Measurements from ENCODE around the gene APBA3. TPM values are rescaled to one million over a fixed set of nuclear protein-coding genes. Genes with fewer than 3 reads are reported as not detected.

Gene APBA3
- total RNA-seq, 1 donor from 2014 or later: 51.2 TPM

DNA sequence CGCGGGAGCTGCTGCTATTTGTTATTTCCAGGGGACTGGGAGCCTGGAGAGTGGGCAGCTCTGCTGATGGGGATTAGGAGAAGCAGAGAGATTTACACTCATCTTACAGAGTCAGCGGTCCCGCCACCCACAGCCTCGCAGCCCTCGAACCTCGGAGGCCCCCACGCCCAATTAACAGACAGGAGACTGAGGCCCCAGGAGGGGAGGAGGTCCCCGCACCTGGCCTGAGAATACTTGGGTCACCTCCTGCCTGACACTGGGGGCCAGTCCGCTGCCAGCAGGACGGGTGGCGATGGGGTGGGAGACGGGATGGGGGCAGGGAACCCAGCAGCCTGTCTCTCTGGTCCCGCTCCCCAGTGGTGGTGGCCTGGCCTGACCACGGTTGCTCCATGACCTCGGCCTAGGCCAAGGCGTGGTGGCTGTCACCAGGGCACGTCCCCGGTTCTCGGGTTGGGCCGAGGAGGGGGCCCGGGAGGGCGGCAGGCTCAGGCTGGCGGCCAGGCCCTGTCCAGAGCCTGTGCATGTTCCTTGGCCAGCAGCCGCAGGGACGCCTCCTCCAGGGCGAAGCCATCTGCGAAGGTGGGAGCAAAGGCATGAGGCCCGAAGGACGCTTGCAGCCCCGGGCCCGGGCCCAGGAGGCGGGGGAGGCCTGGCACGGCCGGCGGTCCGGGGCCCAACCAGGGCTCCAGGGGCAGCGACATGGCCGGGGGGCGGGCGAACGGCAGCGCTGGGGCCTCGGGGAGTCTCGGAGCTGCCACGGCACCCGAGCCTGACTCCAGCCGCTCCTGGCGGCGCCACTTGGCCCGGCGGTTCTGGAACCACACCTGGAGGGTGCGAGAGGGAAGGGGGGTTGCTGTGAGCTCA, 8.9 kb upstream of the APBA3 start:
- Mint-ChIP-seq H3K36me3 (ENCODE audit: low read depth) (peaks cover 36% of the 10 kb centered on the region), H3K9me3 (no peaks in the 10 kb centered on the region), H3K27me3 (no peaks in the 10 kb centered on the region), H3K4me1 (peaks cover 5% of the 10 kb centered on the region), H3K4me3 (no peak overlapping the region), H3K27ac (no peak overlapping the region)
- ChIA-PET CTCF (no interaction called here), POLR2A (no interaction called here)
- ATAC-seq (ENCODE audit: low read depth) (no peak), DNase-seq (no peak)
- TF ChIP-seq, protein P1, sequence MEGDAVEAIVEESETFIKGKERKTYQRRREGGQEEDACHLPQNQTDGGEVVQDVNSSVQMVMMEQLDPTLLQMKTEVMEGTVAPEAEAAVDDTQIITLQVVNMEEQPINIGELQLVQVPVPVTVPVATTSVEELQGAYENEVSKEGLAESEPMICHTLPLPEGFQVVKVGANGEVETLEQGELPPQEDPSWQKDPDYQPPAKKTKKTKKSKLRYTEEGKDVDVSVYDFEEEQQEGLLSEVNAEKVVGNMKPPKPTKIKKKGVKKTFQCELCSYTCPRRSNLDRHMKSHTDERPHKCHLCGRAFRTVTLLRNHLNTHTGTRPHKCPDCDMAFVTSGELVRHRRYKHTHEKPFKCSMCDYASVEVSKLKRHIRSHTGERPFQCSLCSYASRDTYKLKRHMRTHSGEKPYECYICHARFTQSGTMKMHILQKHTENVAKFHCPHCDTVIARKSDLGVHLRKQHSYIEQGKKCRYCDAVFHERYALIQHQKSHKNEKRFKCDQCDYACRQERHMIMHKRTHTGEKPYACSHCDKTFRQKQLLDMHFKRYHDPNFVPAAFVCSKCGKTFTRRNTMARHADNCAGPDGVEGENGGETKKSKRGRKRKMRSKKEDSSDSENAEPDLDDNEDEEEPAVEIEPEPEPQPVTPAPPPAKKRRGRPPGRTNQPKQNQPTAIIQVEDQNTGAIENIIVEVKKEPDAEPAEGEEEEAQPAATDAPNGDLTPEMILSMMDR (IDR thresholded peaks at IDR 0.05): no peak
- intact Hi-C loops (cut with micrococcal nuclease): no loop called here

DNA sequence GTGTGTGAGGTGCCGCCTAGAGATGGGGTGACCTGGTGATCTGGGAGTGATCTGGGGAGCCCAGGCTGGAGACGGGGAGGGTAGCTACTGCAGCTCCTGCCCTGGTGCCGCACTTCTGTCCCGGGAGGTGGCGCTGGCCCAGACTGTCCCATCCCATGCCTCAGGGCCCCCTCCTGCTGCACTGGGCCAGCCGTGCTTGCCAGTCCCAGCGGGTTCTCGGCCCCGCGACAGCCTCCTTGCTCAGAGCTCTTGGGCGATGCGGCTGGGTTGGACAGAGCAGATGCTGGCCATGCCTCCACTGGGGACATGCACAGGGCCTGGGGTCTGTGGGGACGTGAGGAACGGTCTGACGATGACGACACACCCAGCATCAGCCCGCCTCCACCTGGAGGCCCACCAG, 8.0 kb upstream of the APBA3 start:
- Mint-ChIP-seq H3K27ac (no peak overlapping the region), H3K27me3 (no peaks in the 10 kb centered on the region), H3K36me3 (ENCODE audit: low read depth) (peaks cover 36% of the 10 kb centered on the region), H3K4me1 (peaks cover 5% of the 10 kb centered on the region), H3K9me3 (no peaks in the 10 kb centered on the region), H3K4me3 (no peak overlapping the region)
- DNase-seq (no peak), ATAC-seq (ENCODE audit: low read depth) (no peak)
- ChIA-PET POLR2A (no interaction called here), CTCF (no interaction called here)
- TF ChIP-seq, protein P1 (IDR thresholded peaks at IDR 0.05): no peak
- intact Hi-C loops (cut with micrococcal nuclease): no loop called here

DNA sequence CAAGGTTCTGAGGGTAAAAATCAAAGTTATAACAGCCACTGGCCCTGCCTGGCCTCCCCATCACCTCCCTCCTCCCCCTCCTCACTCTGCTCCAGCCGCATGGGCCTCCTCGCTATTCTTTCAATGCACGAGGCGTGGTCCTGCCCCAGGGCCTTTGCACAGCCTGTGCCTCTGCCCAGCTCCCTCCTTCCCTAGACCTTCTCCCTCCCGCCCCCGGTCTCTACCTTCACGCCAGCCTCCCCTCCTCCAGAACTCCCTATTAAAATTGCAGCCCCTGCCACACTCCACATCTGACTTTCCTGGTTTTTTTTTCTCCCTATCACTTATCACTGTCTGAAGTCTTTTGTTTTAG, 7.2 kb upstream of the APBA3 start:
- CTCF ChIA-PET: no interaction called here
- H3K27ac Mint-ChIP-seq: no peak overlapping the region
- intact Hi-C loops (cut with micrococcal nuclease): no loop called here

DNA sequence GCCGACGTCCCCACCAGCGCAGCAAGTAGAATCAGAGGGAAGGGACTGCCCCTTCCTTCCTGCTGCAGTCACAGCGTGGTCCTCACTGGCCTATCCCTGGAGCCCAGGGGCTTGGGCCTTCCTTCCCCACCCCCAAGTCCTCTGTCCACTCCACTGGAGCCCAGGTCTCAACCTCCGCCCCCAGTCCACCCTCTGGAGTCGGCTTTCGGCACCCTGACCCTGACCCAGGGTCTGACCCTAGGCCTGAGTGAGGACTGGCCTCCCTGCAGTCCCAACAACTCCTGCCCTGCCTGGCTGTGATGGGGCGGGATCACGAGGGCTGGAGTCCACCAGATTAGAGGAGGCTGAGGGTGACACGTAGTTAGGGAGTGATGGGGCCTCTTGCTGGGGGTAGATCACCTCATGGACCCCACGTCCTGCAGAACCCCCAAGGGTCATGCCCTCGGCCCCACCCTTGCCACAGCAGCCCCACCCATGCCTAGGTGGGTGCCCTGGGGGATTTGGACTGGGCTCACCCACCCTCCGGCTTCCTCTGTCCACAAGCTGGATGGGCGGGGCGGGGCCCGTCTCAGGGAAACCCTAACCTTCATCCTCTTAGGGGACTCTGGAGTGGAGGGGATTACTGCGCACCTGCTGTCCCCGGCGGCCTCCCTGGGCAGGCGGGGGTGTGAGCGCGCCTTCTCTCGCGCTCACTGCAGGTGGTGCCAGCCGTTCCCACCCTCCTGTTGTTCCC, 6.7 kb upstream of the APBA3 start:
- Mint-ChIP-seq H3K27ac (no peak overlapping the region), H3K4me3 (no peak overlapping the region), H3K4me1 (peaks cover 7% of the 10 kb centered on the region), H3K9me3 (no peaks in the 10 kb centered on the region), H3K36me3 (ENCODE audit: low read depth) (peaks cover 36% of the 10 kb centered on the region), H3K27me3 (no peaks in the 10 kb centered on the region)
- TF ChIP-seq, protein P1 (IDR thresholded peaks at IDR 0.05): no peak
- DNase-seq (no peak), ATAC-seq (ENCODE audit: low read depth) (no peak)
- POLR2A ChIA-PET: interaction anchor here (1.0 kb wide), 1 partner anchor 20 kb away, joined by 3 read pairs; no protein-coding TSS in a partner anchor
- intact Hi-C loops (cut with micrococcal nuclease): no loop called here
- CTCF ChIA-PET: no interaction called here

More for the DNA sequence above, 7.2 kb upstream of the APBA3 start:
- POLR2A ChIA-PET: interaction anchor here (1.0 kb wide), 1 partner anchor 19 kb away, joined by 3 read pairs; no protein-coding TSS in a partner anchor
- no peak overlapping the region for H3K4me3 Mint-ChIP-seq
- no peak for ATAC-seq (ENCODE audit: low read depth)
- no peak for DNase-seq
- peaks cover 36% of the 10 kb centered on the region for H3K36me3 Mint-ChIP-seq (ENCODE audit: low read depth)
- H3K27me3 Mint-ChIP-seq: no peaks in the 10 kb centered on the region
- peaks cover 5% of the 10 kb centered on the region for H3K4me1 Mint-ChIP-seq
- H3K9me3 Mint-ChIP-seq: no peaks in the 10 kb centered on the region
- TF ChIP-seq, protein P1 (IDR thresholded peaks at IDR 0.05): no peak

DNA sequence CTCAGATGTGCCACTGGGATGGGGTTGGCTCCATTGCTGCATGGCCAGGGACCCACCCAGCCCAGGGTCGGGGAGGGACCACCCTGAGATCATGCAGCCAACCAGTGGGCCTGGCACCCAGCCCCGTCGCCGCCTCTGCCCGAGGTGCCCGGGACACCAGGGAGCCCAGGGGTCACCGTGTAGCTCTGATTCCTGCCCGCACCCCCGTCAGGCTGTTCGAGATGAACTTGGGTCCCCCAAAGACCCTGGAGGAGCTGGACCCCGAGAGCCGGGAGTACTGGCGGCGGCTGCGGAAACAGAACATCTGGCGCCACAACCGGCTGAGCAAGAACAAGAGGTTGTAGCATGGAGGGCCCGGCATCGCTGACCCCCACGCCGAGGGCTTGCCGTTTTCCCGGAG, 5.6 kb upstream of the APBA3 start:
- POLR2A ChIA-PET: no interaction called here
- no peak for DNase-seq
- CTCF ChIA-PET: no interaction called here

More for the DNA sequence above, 5.6 kb upstream of the APBA3 start:
- Mint-ChIP-seq H3K4me1 (peaks cover 15% of the 10 kb centered on the region), H3K36me3 (ENCODE audit: low read depth) (peaks cover 43% of the 10 kb centered on the region), H3K27ac (no peak overlapping the region), H3K27me3 (no peaks in the 10 kb centered on the region), H3K4me3 (no peak overlapping the region), H3K9me3 (no peaks in the 10 kb centered on the region)
- intact Hi-C loops (cut with micrococcal nuclease): no loop called here
- ATAC-seq (ENCODE audit: low read depth): no peak
- TF ChIP-seq, protein P1 (IDR thresholded peaks at IDR 0.05): no peak
